Hypothalamus (tissue), 51 donors: ENCODE data around the gene GPRC5C.

Source experiments
- DNase-seq, 51 donors: peaks; one replicate each; lab custom pipeline; 2025; lab: John Stamatoyannopoulos, UW

The GPRC5C gene

DNA sequence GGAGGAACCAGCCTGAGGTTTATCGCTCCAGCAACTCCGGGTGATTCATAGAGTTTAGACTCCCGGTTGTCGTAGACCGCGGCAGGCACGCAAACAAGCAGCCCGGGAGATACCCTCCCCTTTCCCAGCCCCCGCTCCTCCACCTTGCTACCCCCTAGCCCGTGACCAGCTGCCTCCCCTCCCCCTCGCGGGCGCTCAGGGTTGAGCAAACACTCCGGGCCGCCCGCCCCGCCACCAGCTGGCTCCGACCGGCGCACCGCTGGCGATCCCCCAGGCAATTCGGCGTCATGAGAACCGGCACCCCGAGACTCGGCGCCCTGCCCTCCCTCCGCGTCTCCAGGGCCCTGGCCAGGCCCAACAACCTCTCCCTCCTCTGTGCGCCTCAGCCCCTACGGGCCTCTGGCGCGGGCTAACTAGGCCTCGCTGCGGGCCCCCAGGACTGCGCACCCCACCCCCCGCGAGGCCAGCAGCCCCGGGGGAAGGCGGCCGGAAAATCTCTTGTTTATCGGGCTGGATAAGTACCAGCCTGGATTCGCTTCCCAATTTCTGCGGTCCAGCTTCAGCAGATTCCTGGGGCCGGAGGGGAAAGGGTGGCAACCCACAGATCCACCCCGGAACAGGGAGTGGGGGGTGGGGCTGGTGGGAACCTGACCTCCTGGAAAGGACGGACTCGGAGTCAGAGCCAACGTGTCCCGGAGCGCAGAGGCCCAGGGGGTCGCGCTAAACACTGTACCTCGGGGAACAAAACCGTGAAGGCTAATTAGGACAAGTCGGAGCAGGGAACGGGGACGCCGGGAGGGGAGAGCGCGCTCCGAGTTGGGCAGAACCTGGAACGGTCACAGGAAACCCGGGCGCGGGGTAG is 951 bp upstream of the GPRC5C start:
- DNase-seq, result peak in 44 of 51 donors; percentile 25 to 83 (median 63)

- DNase-seq, result peak in 1 of 51 donors; percentile 39
Observed at GRCh38 chr17:74432424-74432690, 469 bp downstream of the GPRC5C start.

GRCh38 chr17:74432766-74433391 is 991 bp downstream of the GPRC5C start:
- no peak for DNase-seq

DNA sequence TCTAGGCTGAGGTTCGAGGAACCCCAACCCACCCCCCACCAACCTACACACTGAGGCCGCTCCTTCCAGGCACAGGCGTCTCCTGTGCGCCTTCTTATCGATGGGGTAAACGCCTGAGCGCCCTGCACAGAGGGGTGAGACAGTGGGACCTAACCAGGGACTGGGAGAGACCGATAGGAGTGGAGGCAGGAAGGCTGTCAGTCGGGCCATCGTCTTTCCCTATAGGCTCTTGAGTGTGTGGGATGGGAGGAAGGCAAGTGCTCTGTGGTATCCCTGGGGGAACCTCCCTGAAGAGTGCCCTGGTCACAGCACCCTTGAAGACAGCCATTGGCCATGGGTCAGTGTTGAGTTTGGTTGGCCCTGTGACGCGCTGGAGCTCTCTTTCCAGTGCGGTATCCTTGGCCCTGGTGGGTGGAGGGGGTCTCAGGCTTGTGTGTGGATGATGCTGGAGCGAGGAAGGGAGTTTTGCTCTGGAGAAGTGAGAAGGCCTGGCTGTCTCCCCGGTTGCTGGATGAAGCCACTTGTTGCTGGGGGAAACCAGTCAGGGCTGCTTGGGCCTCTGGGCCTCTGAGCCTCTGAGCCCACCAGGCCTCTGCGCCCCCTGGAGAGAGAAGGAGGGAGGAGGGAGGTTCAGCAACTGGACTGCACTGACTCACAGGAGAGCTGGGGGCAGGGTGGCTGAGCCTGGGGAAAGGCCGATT is 1.7 kb downstream of the GPRC5C start:
- DNase-seq, result peak in 4 of 51 donors; percentile 24 to 32 (median 30)

DNA sequence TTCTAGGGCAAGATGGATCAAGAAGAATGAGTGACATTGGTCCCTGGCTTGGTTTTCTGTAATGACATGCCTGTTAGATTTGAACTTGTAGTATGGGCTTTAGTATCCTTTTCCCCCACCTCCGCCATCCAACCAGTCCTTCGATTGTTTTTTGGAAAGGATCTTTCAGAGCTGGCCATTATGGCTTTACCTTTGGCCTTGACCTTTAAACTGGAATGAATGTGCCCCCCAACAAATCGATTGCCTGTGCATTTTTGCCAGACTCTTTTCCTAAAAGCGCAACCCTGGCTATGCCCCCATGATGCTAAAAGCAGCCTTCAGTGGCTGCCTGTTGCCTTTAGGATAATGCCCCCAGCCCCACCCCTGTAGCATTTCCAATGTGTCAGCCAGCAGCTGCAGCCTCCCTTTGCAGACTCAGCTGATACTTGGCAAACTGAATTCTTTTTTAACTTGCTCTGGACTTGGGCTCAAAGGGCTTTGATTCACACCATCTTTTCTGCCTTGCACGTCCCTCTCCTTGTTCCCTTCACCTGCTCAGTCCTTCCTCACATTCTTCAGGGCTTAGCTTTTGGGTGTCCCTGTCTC is 4.0 kb downstream of the GPRC5C start:
- no peak for DNase-seq

DNA sequence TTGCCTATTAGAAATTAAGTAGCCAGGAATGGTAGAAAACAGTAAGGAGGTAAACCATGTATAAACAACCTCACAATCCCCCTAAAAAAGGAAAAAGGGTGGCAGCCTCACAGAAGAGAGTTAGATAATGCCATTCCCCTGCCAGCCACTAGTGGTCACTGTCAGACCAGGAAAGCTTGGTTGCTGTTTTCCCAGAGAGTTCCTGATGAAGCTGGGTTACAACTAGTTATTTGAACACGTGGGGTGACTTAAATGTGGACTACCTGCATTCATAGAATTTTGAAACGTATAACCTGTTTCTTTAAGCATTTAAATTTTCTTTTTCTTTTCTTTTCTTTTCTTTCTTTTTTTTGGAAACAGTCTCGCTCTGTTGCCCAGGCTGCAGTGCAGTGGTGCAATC is 5.8 kb downstream of the GPRC5C start:
- DNase-seq, result no peak

DNA sequence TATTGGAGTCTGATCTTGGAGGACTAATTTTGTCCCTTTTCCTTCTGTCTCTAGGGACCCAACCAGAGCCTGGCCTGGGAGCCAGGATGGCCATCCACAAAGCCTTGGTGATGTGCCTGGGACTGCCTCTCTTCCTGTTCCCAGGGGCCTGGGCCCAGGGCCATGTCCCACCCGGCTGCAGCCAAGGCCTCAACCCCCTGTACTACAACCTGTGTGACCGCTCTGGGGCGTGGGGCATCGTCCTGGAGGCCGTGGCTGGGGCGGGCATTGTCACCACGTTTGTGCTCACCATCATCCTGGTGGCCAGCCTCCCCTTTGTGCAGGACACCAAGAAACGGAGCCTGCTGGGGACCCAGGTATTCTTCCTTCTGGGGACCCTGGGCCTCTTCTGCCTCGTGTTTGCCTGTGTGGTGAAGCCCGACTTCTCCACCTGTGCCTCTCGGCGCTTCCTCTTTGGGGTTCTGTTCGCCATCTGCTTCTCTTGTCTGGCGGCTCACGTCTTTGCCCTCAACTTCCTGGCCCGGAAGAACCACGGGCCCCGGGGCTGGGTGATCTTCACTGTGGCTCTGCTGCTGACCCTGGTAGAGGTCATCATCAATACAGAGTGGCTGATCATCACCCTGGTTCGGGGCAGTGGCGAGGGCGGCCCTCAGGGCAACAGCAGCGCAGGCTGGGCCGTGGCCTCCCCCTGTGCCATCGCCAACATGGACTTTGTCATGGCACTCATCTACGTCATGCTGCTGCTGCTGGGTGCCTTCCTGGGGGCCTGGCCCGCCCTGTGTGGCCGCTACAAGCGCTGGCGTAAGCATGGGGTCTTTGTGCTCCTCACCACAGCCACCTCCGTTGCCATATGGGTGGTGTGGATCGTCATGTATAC is 8.0 kb downstream of the GPRC5C start:
- DNase-seq, result no peak

- no peak for DNase-seq
Observed at GRCh38 chr17:74441537-74441936, 9.6 kb downstream of the GPRC5C start.

DNA sequence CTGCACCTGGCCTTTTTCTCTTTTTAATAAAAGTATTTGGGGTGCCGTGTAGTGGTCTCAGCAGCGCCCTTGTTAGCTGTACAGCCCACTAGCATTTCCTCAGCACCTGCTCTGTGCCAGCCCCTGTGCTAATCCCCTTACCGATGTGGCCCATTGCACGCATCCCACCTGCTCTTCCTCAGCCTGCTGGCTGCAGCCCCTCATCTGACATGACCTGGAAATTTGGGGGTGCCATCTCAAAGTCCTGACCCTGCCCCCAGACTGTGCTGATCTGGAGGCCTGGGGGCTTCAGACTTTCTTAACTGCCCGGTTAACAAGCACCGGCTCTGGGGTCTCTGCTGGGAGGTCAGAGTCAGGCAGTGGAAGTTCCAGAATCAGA is 10.4 kb downstream of the GPRC5C start:
- DNase-seq, result no peak

DNA sequence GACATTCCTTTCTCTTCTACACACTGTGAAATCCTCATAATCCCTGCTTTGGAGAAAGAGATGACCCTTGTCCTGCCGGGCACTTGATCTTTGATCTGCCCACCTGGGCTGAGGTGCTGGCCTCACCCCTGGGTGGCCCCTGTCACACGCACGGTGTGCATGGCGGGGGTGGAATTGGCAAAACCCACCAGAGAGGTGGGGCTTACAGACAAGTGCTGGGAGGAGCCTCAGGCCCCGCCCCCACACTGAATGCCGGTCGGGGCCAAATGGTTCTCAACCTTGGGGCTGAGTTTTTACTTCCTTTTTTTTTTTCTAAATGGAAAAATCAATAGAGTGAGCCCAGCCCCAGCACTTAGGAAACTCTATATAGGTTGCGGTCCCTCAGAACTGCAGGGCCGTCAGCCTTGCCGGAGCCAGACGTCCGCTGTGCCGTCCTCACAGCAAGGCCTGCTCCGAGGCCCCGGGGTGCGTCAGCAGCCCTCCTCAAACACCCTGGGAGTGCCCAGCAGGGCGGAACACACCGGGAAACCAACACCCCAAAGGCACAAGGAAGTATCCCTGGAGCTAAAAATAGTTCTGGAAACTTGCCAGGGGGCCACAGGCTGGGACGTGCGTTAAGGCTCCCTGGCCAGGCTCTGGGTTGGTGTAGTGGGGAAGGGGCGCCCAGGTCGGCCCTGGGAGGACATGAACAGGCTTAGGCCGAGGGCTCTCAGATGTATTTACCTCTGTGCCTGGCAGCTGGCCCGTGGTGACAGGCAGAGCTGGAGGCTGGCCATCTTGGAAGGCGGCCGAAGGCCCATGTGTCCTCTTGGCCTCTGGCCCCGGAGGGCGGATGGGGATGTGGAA is 11.0 kb downstream of the GPRC5C start:
- peak in 45 of 51 donors; percentile 21 to 82 (median 60) for DNase-seq

DNA sequence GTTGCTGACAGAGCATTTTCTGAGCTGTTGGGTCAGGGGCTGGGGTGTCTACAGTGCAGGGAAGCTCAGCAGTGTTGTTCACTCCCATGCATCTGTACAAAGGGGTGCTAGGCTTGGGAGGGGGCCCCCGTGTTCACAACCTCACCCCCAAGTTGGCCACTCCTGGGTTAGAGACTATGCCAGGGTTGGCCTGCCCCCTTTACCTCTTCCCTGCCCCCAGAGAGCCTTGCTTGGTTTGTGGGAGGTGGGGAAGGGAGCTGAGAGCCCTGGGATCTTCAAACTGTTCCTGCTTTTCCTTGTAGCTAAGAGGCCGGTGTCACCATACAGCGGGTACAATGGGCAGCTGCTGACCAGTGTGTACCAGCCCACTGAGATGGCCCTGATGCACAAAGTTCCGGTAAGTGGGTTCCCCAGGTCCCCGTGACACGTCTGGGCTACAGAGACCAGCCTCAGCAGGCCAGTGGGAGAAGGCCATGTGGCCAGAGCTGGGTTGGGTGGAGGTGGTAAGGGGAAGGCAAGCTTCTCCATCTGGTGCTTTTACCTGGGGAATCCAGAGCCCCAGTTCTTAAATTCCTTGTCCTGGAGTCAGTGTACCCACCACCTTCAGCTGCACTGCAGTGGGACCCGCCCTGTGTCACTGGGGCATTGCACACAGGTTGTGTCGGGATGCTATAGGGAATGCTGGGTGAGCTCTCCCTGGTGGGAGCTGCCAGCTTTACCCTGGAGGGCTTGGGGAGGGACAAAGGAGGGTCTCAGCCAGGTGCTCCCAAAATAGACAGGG is 11.8 kb downstream of the GPRC5C start:
- DNase-seq, result no peak

DNA sequence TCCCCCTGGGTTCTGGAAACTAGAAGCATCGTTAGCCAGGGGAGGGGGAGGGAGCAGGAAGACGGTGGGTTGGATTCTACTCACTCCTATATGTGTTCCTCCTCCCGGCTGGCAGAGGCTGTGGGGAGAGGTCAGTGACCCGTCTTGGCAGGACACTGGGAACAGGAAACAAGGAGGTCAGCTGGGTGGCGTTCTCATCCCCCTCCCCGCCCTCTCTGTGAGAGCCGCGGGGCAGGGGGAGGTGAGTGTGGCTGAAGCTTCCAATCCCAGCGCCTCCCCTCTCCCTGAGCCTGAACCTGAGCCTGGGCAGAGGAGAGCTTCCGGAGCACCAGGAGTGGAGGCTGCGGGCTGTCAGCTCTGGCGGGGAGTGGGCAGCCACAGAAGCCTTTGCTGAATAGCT is 12.5 kb downstream of the GPRC5C start:
- DNase-seq, result peak in 2 of 51 donors; percentile 17 to 19

GRCh38 chr17:74445158-74445557 is 13.3 kb downstream of the GPRC5C start:
- DNase-seq, result no peak

DNA sequence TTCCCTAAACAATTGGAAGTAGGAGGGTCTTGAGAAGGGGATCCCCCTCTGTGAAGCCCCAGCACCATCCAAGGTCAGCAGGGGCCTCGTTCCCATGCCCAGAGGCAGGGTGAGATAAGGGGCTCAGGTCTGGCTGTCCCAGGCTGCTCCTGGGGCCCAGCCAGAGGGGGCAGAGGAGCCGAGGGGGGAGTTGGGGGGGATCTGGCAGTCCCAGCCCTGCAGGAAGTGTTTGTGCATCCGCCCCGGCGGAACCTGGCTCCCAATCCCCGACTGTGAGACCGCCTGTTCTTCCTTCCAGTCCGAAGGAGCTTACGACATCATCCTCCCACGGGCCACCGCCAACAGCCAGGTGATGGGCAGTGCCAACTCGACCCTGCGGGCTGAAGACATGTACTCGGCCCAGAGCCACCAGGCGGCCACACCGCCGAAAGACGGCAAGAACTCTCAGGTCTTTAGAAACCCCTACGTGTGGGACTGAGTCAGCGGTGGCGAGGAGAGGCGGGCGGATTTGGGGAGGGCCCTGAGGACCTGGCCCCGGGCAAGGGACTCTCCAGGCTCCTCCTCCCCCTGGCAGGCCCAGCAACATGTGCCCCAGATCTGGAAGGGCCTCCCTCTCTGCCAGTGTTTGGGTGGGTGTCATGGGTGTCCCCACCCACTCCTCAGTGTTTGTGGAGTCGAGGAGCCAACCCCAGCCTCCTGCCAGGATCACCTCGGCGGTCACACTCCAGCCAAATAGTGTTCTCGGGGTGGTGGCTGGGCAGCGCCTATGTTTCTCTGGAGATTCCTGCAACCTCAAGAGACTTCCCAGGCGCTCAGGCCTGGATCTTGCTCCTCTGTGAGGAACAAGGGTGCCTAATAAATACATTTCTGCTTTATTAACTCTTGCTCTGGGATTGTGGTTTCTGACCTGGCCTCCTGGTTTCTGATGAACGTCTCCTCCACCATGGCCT is 14.9 kb downstream of the GPRC5C start:
- DNase-seq, result peak in 11 of 51 donors; percentile 14 to 75 (median 45)

DNA sequence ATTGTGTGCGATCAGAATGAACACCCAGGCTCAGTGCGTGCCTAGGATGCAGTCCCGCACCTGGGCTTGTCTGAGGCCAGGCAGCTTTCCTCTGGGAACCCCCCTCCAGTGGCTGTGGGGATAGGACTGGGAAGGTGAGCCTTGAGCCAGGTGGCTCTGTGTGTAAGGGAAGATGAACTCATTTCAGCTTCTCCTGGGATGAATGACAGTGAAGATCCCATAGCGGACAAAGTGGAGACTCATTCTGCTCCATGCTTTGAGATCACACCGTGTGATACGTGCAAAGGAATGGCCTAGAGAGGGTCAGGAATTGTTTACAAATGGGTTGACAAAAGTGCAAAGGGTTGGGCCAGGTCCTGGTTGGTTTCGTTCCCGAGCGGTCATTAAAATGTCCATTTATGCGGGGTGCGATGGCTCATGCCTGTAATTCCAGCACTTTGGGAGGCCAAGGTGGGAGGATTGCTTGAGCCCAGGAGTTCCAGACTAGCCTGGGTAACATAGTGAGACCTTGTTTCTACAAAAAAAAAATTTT is 15.8 kb downstream of the GPRC5C start:
- no peak for DNase-seq

GRCh38 chr17:74448756-74449155 is 16.9 kb downstream of the GPRC5C start:
- no peak for DNase-seq

DNA sequence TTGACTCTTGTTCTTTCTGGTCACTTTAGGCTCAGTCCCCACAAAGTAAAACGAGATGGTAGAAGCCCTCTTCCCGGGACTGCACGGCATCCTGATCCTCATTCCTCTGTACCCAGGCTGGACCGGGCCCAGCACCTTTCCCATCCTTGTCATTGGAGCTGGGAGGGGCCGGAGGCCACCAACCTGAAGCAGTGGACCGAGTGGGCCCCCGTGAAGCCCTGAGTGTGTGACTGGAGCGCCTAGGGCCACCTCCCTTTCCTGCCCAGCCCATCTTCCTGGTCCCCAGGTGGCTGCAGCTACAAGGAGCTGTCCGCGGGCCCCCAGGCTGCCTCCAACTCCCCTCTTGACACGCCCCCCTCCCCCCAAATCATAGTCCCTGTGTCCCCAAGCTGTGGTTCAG is 17.4 kb downstream of the GPRC5C start:
- no peak for DNase-seq
